Lower leg skin (tissue), 4 donors: Measurements from ENCODE around the gene ATXN3. TPM values are rescaled to one million over a fixed set of nuclear protein-coding genes. Genes with fewer than 3 reads are reported as not detected.

Experiments
- DNase-seq, 2 donors: peaks; one replicate each; pipeline ENCODE4 v3.0.0-alpha.2; 2019; ENCODE audit warnings: low spot score in 2 of 2
- H3K4me3 ChIP-seq: fragments of 200-600 bp; sonication (generic); 2 replicates; pipeline ENCODE4 v1.5.1; 2017; ENCODE audit warnings: mild to moderate bottlenecking, low read depth; ENCODE audit not compliant: poor library complexity, severe bottlenecking
- POLR2A ChIP-seq, 2 donors: fragments of 450-650 bp; IDR thresholded peaks; one replicate each; pipeline ENCODE4 v1.6.1; 2016 to 2017; ENCODE audit warnings: antibody characterized with exemption in 2 of 2, mild to moderate bottlenecking in 1 of 2, moderate library complexity in 1 of 2
- WGBS, 2 donors: methylation state at CpG; one replicate each; pipeline ENCODE4 v1.1.5; 2018; 5-methylcytosine and 5-hydroxymethylcytosine counted together
- intact Hi-C: fragments of 100-400 bp; cut with DNase I; formaldehyde crosslinking; loops from one replicate; pipeline ENCODE4 v1.15.0; 2023; ENCODE audit warnings: low total_unique reads
- total RNA-seq, 4 donors: library from RNA; depleted of rRNA; stranded (reverse); fragments of >200 nt; gene quantifications; one replicate each; pipeline ENCODE4 v1.1.0, GENCODE V29; 2016
- TF ChIP-seq, protein P1 (sequence below), 3 donors: fragments of 450-650 bp; IDR thresholded peaks; one replicate each; pipeline ENCODE4 v1.5.1; 2016; ENCODE audit warnings: antibody characterized with exemption in 3 of 3, mild to moderate bottlenecking in 3 of 3, moderate library complexity in 2 of 3

The ATXN3 gene
- total RNA-seq, 4 donors from 2014 or later: 34.7 to 57.5 (median 45.4) TPM

DNA sequence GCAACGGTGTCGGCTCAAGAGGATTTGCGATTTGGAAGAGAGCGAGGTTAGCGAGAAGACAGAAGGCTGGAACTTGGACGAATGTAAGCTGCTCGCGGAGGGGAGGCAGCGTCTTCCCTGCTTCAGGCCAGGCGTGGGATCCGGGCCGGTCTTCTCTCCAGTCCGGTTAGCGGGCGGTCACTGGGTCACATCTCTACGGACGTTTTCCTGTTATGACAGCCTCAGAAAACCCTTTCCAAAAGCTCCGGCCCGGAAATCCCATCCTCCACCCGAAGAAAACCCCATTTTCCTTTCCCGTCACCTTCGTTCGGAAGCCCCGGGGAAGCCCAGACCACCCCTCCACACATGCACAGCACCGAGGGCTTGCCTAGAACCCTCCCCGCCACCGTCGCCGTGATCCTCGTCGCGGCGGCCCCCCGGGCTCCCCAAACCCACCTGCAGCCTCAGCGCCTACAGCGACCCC, 14.9 kb upstream of the ATXN3 start:
- DNase-seq: peak in 1 of 2 donors; percentile 44
- intact Hi-C loops: no loop called here
- 0% methylated on average over 36 of the region's 36 CpGs for WGBS, 2 donors

DNA sequence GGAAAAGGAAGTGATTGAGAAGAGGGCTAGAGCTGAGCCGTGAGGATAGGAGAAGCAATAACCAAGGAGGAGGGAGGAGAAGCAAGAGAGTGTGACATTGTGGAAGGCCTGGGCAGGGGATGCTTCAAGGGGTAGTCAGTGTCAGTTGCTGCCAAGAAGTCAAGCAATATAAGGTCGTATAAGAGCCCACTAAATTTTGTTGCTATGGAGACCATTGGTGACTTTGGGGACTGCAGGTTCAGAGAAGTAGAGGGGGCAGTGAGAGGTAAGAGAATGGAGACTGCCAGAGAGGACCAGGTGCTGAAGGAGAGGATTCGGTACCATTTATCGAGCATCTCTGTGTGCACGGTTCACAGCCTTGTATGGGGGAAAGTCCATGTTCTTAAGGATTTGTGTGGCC, 3.1 kb upstream of the ATXN3 start:
- TF ChIP-seq, protein P1, sequence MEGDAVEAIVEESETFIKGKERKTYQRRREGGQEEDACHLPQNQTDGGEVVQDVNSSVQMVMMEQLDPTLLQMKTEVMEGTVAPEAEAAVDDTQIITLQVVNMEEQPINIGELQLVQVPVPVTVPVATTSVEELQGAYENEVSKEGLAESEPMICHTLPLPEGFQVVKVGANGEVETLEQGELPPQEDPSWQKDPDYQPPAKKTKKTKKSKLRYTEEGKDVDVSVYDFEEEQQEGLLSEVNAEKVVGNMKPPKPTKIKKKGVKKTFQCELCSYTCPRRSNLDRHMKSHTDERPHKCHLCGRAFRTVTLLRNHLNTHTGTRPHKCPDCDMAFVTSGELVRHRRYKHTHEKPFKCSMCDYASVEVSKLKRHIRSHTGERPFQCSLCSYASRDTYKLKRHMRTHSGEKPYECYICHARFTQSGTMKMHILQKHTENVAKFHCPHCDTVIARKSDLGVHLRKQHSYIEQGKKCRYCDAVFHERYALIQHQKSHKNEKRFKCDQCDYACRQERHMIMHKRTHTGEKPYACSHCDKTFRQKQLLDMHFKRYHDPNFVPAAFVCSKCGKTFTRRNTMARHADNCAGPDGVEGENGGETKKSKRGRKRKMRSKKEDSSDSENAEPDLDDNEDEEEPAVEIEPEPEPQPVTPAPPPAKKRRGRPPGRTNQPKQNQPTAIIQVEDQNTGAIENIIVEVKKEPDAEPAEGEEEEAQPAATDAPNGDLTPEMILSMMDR (IDR thresholded peaks at IDR 0.05): no peak
- no peak for TF ChIP-seq POLR2A (IDR thresholded peaks at IDR 0.05)
- DNase-seq: no peak
- 79 to 88% methylated on average over 5 of the region's 5 CpGs for WGBS, 2 donors
- intact Hi-C loops: no loop called here
- H3K4me3 ChIP-seq: no peak overlapping the region

More for the DNA sequence above, 14.9 kb upstream of the ATXN3 start:
- TF ChIP-seq, protein P1 (IDR thresholded peaks at IDR 0.05): no peak
- TF ChIP-seq POLR2A (IDR thresholded peaks at IDR 0.05): no peak
- H3K4me3 ChIP-seq: peak overlapping the region; percentile 87

DNA sequence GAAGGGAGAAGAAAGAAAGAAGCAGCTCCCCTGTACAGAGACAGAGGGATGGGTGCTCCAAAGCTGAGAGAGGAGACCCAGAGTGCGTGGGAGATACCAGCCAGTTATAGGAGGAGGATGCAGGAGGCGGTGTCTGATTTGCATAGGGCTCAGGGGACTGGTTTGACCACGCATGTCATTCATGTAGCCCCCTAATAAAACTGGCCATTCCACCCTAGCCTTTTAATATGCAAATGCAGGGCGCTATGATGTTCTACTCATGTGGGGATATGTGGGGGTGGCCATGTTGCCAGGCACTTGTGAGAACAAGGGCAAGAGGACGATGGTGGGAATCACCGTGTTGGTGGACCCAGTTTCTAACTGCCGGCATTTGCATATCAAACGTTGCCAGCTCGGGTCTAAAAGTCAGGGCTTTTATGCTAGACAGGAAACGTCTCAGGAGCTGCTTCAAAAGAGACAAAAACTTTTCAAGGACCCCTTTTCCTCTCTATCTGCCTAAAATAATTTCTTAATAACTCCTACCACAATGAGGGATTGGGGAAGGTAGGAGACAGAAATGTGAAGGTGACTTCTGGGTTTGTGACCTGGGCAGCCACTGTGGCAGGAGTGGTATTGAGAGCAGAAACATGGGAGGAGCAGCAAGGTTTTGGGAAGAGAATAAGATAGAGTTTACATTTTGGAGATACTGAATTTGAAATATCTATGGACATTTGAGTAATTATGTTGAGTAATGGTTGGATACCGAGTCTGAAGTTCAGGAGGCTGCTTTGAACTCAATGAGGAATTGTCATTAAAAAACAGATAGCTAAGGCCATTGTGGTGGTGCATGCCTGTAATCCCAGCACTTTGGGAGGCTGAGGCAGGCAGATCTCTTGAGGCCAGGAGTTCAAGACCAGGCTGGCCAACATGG, 2.2 kb upstream of the ATXN3 start:
- no peak for TF ChIP-seq POLR2A (IDR thresholded peaks at IDR 0.05)
- TF ChIP-seq, protein P1 (IDR thresholded peaks at IDR 0.05): no peak
- DNase-seq: no peak
- WGBS, 2 donors: 24 to 35% methylated on average over 11 of the region's 11 CpGs
- H3K4me3 ChIP-seq: no peak overlapping the region
- intact Hi-C loops: no loop called here

DNA sequence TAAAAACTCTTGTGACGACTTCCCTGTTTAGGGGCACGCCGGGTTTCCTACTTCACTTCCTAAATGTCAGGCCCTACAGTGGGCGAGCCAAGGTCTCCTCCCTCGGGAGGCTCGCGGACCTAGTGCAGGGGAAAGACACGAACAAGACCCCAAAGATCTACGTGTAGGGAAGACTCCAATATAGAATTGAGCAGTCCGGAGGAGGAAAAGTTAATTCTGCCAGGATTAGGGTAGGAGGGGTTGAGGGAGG, 564 bp downstream of the ATXN3 start:
- H3K4me3 ChIP-seq: peak overlapping the region; percentile 78
- DNase-seq: peak; percentile 59 to 92
- WGBS, 2 donors: 0% methylated on average over 10 of the region's 10 CpGs
- TF ChIP-seq POLR2A (IDR thresholded peaks at IDR 0.05): no peak
- TF ChIP-seq, protein P1 (IDR thresholded peaks at IDR 0.05): no peak
- intact Hi-C loops: no loop called here

DNA sequence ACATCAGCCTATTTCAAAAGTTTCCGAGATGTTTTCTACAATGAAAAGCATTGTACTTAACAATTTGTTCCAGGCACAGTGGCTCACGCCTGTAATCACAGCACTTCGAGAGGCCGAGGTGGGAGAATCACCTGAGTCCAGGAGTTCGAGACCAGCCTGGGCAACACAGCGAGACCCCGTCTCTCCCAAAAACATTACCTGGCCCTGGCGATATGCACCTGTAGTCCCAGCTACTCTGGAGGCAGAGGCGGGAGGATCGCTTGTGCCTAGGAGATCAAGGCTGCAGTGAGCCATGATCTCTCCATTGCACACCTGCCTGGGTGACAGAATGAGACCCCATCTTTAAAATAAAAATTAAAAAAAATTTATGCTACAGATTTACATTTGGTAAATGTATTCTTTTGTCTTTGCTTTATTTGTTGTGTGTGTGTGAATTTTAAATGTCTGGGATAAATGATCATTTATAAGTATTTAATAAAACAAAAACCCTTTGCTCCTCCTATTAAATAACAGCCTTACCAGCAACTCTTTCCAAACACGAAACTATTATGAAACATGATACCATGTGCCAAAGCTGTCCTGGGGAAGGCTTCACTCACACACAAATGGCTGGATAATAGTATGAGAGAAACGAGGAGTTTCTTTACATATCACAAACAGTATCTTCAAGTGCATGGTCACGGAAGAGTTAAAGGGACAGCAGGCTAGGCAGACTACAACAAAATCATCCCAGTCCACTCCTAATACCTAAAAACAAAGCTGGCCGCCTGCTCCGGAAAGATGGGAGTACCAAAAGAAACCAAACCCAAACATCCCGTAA, 1.1 kb downstream of the ATXN3 start:
- 45 to 48% methylated on average over 16 of the region's 16 CpGs for WGBS, 2 donors
- H3K4me3 ChIP-seq: peak overlapping the region; percentile 78
- intact Hi-C loops: no loop called here
- no peak for DNase-seq
- TF ChIP-seq, protein P1 (IDR thresholded peaks at IDR 0.05): no peak
- TF ChIP-seq POLR2A (IDR thresholded peaks at IDR 0.05): no peak
